Measurements from ENCODE around the gene CARTPT.

CARTPT gene

GRCh38 chr5:71719063-71719964, at the start of gene CARTPT:
Gene CARTPT (plus strand): TSS chr5:71719275. CDS start chr5:71719294, 19 bp downstream.
- no peak for DNase-seq (ENCODE audit: low read depth in 2 of 2)

- DNase-seq (ENCODE audit: low read depth in 2 of 2) = no peak
Measured at GRCh38 chr5:71677977-71678376, 41.1 kb upstream of the CARTPT start.

GRCh38 chr5:71679714-71680113, 39.4 kb upstream of the CARTPT start:
- DNase-seq (ENCODE audit: low read depth in 2 of 2) = no peak

GRCh38 chr5:71680510-71680909, 38.6 kb upstream of the CARTPT start:
- no peak for DNase-seq (ENCODE audit: low read depth in 2 of 2)

- no peak for DNase-seq (ENCODE audit: low read depth in 2 of 2)
Measured at GRCh38 chr5:71681296-71681695, 37.8 kb upstream of the CARTPT start.

- DNase-seq (ENCODE audit: low read depth in 2 of 2) = no peak
Measured at GRCh38 chr5:71684309-71684708, 34.8 kb upstream of the CARTPT start.

- no peak for DNase-seq (ENCODE audit: low read depth in 2 of 2)
Measured at GRCh38 chr5:71693828-71694427, 25.1 kb upstream of the CARTPT start.

- no peak for DNase-seq (ENCODE audit: low read depth in 2 of 2)
Measured at GRCh38 chr5:71695071-71695470, 24.0 kb upstream of the CARTPT start.

GRCh38 chr5:71695595-71695994, 23.5 kb upstream of the CARTPT start:
- no peak for DNase-seq (ENCODE audit: low read depth in 2 of 2)

GRCh38 chr5:71697967-71698366, 21.1 kb upstream of the CARTPT start:
- no peak for DNase-seq (ENCODE audit: low read depth in 2 of 2)

- DNase-seq (ENCODE audit: low read depth in 2 of 2) = no peak
Measured at GRCh38 chr5:71699233-71699632, 19.8 kb upstream of the CARTPT start.

GRCh38 chr5:71699751-71700150, 19.3 kb upstream of the CARTPT start:
- DNase-seq (ENCODE audit: low read depth in 2 of 2) = no peak

- DNase-seq (ENCODE audit: low read depth in 2 of 2) = no peak
Measured at GRCh38 chr5:71700803-71701202, 18.3 kb upstream of the CARTPT start.

- no peak for DNase-seq (ENCODE audit: low read depth in 2 of 2)
Measured at GRCh38 chr5:71701407-71701806, 17.7 kb upstream of the CARTPT start.

GRCh38 chr5:71703941-71704340, 15.1 kb upstream of the CARTPT start:
- no peak for DNase-seq (ENCODE audit: low read depth in 2 of 2)

- DNase-seq (ENCODE audit: low read depth in 2 of 2) = no peak
Measured at GRCh38 chr5:71705421-71705820, 13.7 kb upstream of the CARTPT start.

GRCh38 chr5:71706906-71707305, 12.2 kb upstream of the CARTPT start:
- no peak for DNase-seq (ENCODE audit: low read depth in 2 of 2)

- no peak for DNase-seq (ENCODE audit: low read depth in 2 of 2)
Measured at GRCh38 chr5:71711610-71712009, 7.5 kb upstream of the CARTPT start.

GRCh38 chr5:71714911-71715310, 4.2 kb upstream of the CARTPT start:
- DNase-seq (ENCODE audit: low read depth in 2 of 2) = no peak

GRCh38 chr5:71727978-71728377, 8.9 kb downstream of the CARTPT start:
- DNase-seq (ENCODE audit: low read depth in 2 of 2) = no peak

GRCh38 chr5:71731015-71731414, 11.9 kb downstream of the CARTPT start:
- no peak for DNase-seq (ENCODE audit: low read depth in 2 of 2)

GRCh38 chr5:71732011-71732410, 12.9 kb downstream of the CARTPT start:
- DNase-seq (ENCODE audit: low read depth in 2 of 2) = no peak

- no peak for DNase-seq (ENCODE audit: low read depth in 2 of 2)
Measured at GRCh38 chr5:71734141-71734540, 15.1 kb downstream of the CARTPT start.
